ACHN (cell line): ENCODE results near the gene MDH1B.
"Not testable (repeated sequence)": the region's sequence is repeated elsewhere in the genome, so short reads cannot be mapped to it uniquely, and the experiment has no call there.

Experiments used
- DNase-seq: peaks from one replicate; pipeline ENCODE4 v3.0.0-alpha.2; 2015
- in situ Hi-C: cut with HindIII; loops from 2 replicates; pipeline ENCODE4 v1.10.0; 2017; ENCODE audit warnings: low sequenced_read_pairs, low pct_ligation_motif_present, low pct_unique_long_range_greater_than_20kb

The MDH1B gene

DNA sequence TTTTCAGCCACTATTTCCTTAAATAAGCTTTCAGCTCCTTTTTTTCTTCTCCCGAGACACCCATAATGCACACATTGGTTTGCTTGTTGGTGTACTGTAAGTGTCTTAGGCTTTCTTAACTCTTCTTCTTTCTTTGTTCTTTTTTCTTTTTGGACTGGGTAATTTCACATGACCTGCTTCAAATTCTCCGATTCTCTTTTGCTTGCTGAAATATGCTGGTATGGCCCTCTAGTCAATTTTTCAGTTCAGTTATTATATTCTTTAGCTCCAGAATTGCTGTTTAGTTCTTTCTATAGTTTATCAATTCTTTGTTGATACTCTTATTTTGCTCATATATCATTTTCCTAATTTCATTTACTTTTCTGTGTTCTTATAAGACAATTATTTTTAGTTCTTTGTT is 15.5 kb upstream of the MDH1B start:
- in situ Hi-C loops, result loop anchor here (25.0 kb wide), 1 partner anchor 707 kb away; no protein-coding TSS in a partner anchor
- no peak for DNase-seq

- in situ Hi-C loops, result loop anchor here (25.0 kb wide), 1 partner anchor 711 kb away; no protein-coding TSS in a partner anchor
- DNase-seq, result no peak
Observed at GRCh38 chr2:206776432-206776831, 11.3 kb upstream of the MDH1B start.

DNA sequence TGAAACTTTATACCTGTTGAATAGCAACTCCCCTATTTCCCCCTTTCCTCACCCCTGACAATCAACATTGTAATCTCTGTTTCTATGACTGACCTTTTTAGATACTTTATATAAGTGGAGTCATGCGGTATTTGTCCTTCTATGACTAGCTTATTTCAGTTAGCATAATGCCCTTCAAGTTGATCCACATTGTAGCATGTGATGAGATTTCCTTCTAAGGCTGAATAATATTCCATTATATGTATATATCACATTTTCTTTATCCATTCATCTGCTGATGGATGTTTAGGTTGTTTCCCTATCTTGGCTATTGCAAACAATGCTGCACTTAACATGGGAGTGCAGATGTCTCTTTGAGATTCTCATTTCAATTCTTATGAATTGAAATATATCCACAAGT is 9.7 kb upstream of the MDH1B start:
- no peak for DNase-seq
- in situ Hi-C loops, result loop anchor here (25.0 kb wide), 1 partner anchor 712 kb away; no protein-coding TSS in a partner anchor

- no peak for DNase-seq
- in situ Hi-C loops, result no loop called here
Observed at GRCh38 chr2:206766057-206766930, 1.2 kb upstream of the MDH1B start.

- no peak for DNase-seq
- in situ Hi-C loops, result no loop called here
Observed at GRCh38 chr2:206764673-206765241, 371 bp downstream of the MDH1B start.

DNA sequence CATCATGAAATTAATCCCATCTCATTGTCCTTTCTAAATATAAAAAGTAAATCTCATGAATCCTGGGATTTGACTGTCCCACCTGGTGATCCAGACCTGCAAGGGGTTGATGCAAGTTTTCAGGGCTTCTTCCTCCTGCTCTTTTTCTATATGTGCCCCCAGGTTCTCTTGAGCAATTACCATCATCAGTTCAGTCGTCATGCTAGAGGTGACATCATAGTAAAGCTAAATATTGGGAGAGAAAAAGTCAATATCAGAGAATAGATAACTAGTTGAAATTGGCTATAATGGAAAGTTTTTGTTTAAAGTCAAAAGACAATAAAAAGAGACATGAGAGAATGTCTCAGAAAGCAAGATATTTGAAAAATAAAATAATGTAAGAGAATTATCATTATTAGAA is 8.3 kb downstream of the MDH1B start:
- DNase-seq, result no peak
- in situ Hi-C loops, result no loop called here

- in situ Hi-C loops, result no loop called here
- no peak for DNase-seq
Observed at GRCh38 chr2:206740800-206741199, 24.3 kb downstream of the MDH1B start.

- in situ Hi-C loops, result no loop called here
Observed at GRCh38 chr2:206739271-206739670, 25.9 kb downstream of the MDH1B start.

GRCh38 chr2:206736935-206737334 is 28.2 kb downstream of the MDH1B start:
- in situ Hi-C loops, result no loop called here
- no peak for DNase-seq

More at GRCh38 chr2:206739271-206739670, 25.9 kb downstream of the MDH1B start:
- DNase-seq, result no peak

- DNase-seq, result no peak
- in situ Hi-C loops, result no loop called here
Observed at GRCh38 chr2:206733341-206733740, 31.8 kb downstream of the MDH1B start.

DNA sequence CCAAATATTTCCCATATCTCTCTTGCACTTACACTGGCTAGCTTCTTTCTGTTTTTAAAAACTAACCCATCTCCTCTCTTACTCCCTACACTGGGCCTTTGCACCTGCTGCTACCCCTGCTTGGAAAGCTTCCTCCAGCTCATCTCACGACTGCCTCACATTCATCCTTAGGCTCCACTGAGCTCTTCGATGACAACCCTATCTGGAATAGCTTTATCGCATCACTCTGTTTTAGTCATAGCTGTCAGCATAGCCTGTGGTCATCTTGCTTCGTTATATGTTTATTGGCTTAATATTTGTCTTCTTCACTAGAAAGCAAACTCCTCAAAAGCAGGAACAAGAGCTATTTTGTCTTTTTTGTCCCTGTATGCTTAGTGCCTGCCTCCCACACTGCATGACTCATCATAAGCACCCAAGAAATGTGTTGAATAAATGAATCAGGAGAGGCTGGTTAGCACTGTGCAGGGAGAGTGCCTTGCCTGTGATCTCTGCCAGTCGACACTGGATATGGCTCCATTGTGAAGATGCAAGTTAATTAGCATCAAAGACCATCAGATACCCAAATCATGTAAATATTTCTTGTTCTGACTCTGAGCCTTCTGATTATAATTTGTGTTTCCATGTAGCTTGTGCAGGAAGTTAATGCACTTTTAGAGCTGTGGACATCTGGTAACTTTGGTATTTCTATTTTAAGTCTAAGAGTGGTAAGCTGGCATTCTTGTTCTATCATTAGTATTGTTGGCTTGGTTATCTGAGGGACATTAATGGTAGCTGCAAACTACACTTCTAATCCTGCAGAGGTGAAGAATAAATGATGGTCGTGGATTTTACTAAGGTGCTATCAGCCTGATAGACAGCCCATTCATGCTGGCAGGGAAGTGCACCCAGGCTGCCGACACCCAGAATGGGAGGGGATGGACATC is 36.6 kb downstream of the MDH1B start:
- DNase-seq, result peak; percentile 18
- in situ Hi-C loops, result no loop called here

GRCh38 chr2:206727287-206727686 is 37.8 kb downstream of the MDH1B start:
- in situ Hi-C loops, result no loop called here
- DNase-seq, result no peak

- DNase-seq, result no peak
- in situ Hi-C loops, result no loop called here
Observed at GRCh38 chr2:206723288-206723687, 41.8 kb downstream of the MDH1B start.

GRCh38 chr2:206721256-206721920 is 43.7 kb downstream of the MDH1B start:
- in situ Hi-C loops, result no loop called here
- no peak for DNase-seq

DNA sequence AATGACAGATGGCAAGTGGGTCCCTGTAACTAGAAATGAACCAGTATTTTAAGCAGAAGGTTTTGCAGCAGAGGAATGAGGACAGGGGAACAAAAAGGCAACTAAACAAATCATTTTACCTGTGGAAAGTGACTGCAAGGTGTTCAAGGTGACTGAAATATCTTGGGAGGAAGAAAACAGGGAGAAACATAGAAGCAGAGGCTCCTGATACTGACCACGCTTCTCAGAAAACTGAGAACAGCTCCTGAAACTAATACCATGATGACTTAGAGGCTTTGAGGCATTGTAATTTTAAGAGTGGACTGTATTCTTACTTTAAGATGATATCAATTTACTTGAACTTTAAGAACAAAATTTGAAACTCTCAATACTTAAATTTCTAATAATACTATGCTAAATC is 46.8 kb downstream of the MDH1B start, which contains the start of gene DYTN:
Gene DYTN, minus strand, starts transcription at position 101 of the 400 bp plus-strand sequence. CDS start 117 bp downstream, outside the sequence.
- no peak for DNase-seq

DNA sequence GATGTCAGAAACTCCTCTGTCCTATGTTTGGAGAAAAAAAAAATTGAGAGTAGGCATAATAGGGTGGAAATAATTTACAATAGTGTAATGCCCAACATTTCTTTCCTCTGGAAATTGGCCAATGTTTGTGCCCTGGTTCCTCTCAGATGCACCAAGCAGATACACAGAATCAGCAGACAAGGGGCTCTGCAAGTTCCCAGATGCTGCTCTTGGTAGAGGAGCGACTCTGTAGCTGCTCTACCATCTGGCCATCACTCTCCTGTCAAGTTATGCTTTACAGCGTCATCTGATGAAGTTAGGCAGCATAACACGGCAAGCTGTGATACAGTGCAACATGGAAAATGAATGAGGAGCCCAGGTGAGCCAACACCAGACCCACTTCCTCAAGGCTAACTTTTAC is 48.5 kb downstream of the MDH1B start:
- DNase-seq, result no peak
- in situ Hi-C loops, result no loop called here

More for the DNA sequence above, 46.8 kb downstream of the MDH1B start, which contains the start of gene DYTN:
- in situ Hi-C loops, result no loop called here

GRCh38 chr2:206715183-206715582 is 49.9 kb downstream of the MDH1B start:
- in situ Hi-C loops, DNase-seq: not testable (repeated sequence)

DNA sequence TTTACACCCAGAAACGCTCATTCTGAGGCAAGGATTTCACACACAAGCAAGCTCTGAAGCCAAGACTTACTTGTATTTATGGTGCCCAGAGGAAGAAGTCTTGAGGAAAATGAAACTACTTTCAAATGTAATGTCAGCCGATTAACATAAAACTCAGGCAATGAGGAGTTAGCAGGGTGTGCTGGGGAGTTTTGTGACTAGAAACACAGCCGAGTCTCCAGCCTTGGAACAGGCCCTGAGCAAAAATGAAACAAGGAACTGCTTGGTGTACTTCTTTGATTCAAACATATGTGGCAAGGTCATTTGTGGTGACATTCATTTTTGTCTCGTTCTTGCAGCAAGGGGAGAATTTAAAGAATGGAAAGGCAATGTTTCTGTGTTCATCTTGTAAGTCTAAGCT is 51.4 kb downstream of the MDH1B start:
- in situ Hi-C loops, result no loop called here

More for the DNA sequence above, 51.4 kb downstream of the MDH1B start:
- no peak for DNase-seq
